Coronary artery (tissue), 2 donors: ENCODE data around the gene TRIM65.
A peak's percentile ranks its signal among the peaks of the same experiment; 100 is the strongest.

ENCODE experiments used
- DNase-seq: peaks from one replicate; pipeline ENCODE4 v3.0.0-alpha.2; 2017; ENCODE audit warnings: low spot score
- H3K27ac ChIP-seq, 2 donors: fragments of 200-600 bp; sonication (generic); one replicate each; pipeline ENCODE4 v1.5.1; 2016 to 2019
- H3K4me3 ChIP-seq: fragments of 200-600 bp; sonication (generic); 2 replicates; pipeline ENCODE4 v1.5.1; 2016; ENCODE audit warnings: mild to moderate bottlenecking, moderate library complexity
- TF ChIP-seq, protein P1 (sequence below): fragments of 200-600 bp; sonication (generic); IDR thresholded peaks from one replicate; pipeline ENCODE4 v1.5.1; 2019; ENCODE audit warnings: antibody characterized with exemption

Gene TRIM65

DNA sequence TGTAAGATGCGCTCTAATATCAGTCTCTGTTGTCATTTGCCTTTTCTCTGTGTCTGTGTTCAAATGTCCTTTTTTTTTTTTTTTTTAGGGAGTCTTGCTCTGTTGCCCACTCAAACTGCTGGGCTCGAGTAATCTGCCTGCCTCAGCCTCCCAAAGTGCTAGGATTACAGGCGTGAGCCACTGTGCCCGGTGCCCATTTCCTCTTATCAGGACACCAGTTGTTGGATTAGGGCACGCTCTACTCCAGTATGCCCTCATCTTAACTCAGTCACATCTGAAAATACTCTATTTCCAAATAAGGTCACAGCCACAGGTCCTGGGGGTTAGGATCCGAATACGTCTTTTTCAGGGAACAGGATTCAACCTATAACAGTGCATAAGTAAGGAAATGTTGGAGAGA is 16.5 kb downstream of the TRIM65 start:
- TF ChIP-seq, protein P1, sequence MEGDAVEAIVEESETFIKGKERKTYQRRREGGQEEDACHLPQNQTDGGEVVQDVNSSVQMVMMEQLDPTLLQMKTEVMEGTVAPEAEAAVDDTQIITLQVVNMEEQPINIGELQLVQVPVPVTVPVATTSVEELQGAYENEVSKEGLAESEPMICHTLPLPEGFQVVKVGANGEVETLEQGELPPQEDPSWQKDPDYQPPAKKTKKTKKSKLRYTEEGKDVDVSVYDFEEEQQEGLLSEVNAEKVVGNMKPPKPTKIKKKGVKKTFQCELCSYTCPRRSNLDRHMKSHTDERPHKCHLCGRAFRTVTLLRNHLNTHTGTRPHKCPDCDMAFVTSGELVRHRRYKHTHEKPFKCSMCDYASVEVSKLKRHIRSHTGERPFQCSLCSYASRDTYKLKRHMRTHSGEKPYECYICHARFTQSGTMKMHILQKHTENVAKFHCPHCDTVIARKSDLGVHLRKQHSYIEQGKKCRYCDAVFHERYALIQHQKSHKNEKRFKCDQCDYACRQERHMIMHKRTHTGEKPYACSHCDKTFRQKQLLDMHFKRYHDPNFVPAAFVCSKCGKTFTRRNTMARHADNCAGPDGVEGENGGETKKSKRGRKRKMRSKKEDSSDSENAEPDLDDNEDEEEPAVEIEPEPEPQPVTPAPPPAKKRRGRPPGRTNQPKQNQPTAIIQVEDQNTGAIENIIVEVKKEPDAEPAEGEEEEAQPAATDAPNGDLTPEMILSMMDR: no peak
- Histone ChIP-seq H3K4me3 (no peak overlapping the region), H3K27ac (peak overlapping the region in 1 of 2 donors; percentile 4)
- DNase-seq: no peak

GRCh38 chr17:75878174-75878998 is 18.4 kb downstream of the TRIM65 start, which contains the start of gene TRIM47:
Gene TRIM47 (minus strand): TSS chr17:75878581. CDS start chr17:75878548, 33 bp downstream.
- H3K27ac ChIP-seq: peak within 1 kb of the TSS; percentile 96 to 97
- H3K4me3 ChIP-seq: peak within 1 kb of the TSS; percentile 91
- TF ChIP-seq, protein P1: no peak
- peak; percentile 92 for DNase-seq

- DNase-seq: no peak
- H3K27ac ChIP-seq: peak overlapping the region; percentile 96 to 97
- peak overlapping the region; percentile 91 for H3K4me3 ChIP-seq
- TF ChIP-seq, protein P1: no peak
Observed at GRCh38 chr17:75877752-75878173, 19.0 kb downstream of the TRIM65 start.

- TF ChIP-seq, protein P1: no peak
- Histone ChIP-seq H3K4me3 (peak overlapping the region; percentile 91), H3K27ac (peak overlapping the region; percentile 96 to 97)
- peak; percentile 98 for DNase-seq
Observed at GRCh38 chr17:75876938-75877751, 19.6 kb downstream of the TRIM65 start.

DNA sequence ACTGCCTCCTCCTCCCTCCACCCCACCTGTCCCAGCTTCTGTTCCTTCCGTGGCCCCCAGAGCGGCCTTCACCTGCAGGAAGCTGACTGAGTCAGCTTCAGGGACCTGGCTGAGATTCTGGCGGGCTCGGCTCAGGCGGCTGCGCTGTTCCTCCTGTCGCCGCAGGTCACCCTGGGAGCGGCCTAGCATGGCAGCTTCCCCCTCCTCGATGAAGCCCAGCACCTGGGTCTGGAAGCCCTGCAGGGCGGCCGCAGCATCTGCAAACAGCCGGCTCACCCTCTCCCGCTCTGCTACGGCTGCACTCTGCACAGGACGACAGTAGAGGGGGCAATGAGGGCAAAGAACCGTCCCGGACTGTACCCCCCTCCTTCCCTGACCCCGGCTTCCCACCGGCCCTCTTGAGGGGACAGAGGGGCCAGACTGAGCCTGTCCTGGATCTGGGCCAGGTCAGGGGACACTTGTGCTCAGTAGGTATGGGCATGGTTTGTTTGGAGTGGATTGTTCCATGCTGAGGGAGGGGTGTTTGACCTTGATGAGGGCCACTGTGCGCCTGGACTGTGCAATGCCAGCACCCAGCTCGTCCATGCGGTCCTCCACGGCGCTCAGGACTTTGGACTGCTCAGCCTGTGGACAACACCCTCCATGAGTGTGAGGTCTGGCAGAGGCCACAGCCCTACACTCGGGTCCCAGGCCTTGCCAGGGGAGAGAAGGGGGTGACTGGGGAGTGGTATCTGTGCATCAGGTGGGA is 20.4 kb downstream of the TRIM65 start:
- peak overlapping the region; percentile 91 for H3K4me3 ChIP-seq
- TF ChIP-seq, protein P1: no peak
- DNase-seq: no peak
- peak overlapping the region; percentile 96 to 97 for H3K27ac ChIP-seq

DNA sequence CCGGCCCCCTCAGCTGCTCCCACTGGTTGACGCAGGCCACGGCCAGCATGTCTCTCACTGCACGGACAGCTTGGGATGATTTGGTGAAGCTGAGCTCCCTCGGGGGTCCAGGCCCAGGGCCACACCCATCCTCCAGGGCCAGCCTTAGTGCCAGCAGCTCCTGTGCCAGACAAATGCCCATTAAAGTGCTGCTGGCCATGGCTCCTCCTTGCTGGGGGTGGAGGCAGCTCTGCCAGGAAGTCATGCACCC is 20.9 kb downstream of the TRIM65 start:
- peak overlapping the region; percentile 96 to 97 for H3K27ac ChIP-seq
- no peak for DNase-seq
- peak overlapping the region; percentile 91 for H3K4me3 ChIP-seq
- TF ChIP-seq, protein P1: no peak
